H1 (cell line): ENCODE measurements around the gene MRM2. TPM values are rescaled to one million over a fixed set of nuclear protein-coding genes. Genes with fewer than 3 reads are reported as not detected.

Experiments
- CEBPB ChIP-seq: IDR thresholded peaks from 2 replicates; pipeline ENCODE4 v1.6.1; 2012; ENCODE audit warnings: low read depth, low read length
- EZH2 ChIP-seq: fragments of 200-600 bp; sonication (generic); IDR thresholded peaks from 2 replicates; pipeline ENCODE4 v1.7.1; 2012; ENCODE audit warnings: low read depth, mild to moderate bottlenecking, moderate library complexity, low read length, inconsistent platforms; ENCODE audit not compliant: severe bottlenecking
- NRF1 ChIP-seq: IDR thresholded peaks from 2 replicates; pipeline ENCODE4 v1.6.1; 2011; ENCODE audit warnings: mild to moderate bottlenecking, low read depth, low read length, improper control_type of control experiment
- RNF2 ChIP-seq: fragments of 200-900, 300-1000 bp; sonication (generic); IDR thresholded peaks from 2 replicates; pipeline ENCODE4 v1.7.1; 2016; ENCODE audit warnings: borderline replicate concordance, low read depth, mild to moderate bottlenecking, antibody characterized with exemption, low read length; ENCODE audit not compliant: poor library complexity, severe bottlenecking; ENCODE audit errors: missing control alignments
- RXRA ChIP-seq: IDR thresholded peaks from 2 replicates; pipeline ENCODE4 v1.6.1; 2011; ENCODE audit warnings: low read depth, mild to moderate bottlenecking, low read length, moderate library complexity; ENCODE audit not compliant: insufficient read depth
- SUZ12 ChIP-seq: fragments of 200-600 bp; sonication (generic); IDR thresholded peaks from 2 replicates; pipeline ENCODE4 v1.6.1; 2012; ENCODE audit warnings: mild to moderate bottlenecking, inconsistent platforms, low read length, moderate library complexity, mixed read lengths
- polyA plus RNA-seq, 7 experiments: library from polyadenylated mRNA; depleted of rRNA in 3 of 7; stranded (reverse) in 5 of 7; unstranded in 2 of 7; fragments of >200 nt in 5 of 7; fragments of 200-250 nt in 2 of 7; gene quantifications; 1 replicate in 5 of 7; 2 replicates in 1 of 7; 4 replicates in 1 of 7; pipeline versions ENCODE4 v1.2.1 to v1.2.3, GENCODE V29; 2011 to 2013; ENCODE audit warnings: missing spikeins in 2 of 7, mixed read lengths in 2 of 7
- total RNA-seq: library from RNA; stranded (reverse); fragmentation: NEBNext Ultra II Directional; extraction: Animal tissue kit (Norgen Biotek cat#: 25700); gene quantifications from 2 replicates; pipeline ENCODE4 v1.2.1, GENCODE V29; 2021

The MRM2 gene
- total and polyA plus RNA-seq, 2 of the 8 experiments (the other 6 are each of a cell fraction or from before 2014, with no cell fraction given): 17.2 to 38.6 TPM

GRCh38 chr7:2204446-2204845, 37.6 kb downstream of the MRM2 start (continued):
- no peak for TF ChIP-seq RNF2
- TF ChIP-seq EZH2: no peak
- TF ChIP-seq NRF1: no peak
- no peak for TF ChIP-seq RXRA
- TF ChIP-seq CEBPB: no peak
- no peak for TF ChIP-seq SUZ12
